ENCODE results near the gene RPAP3. TPM values are rescaled to one million over a fixed set of nuclear protein-coding genes. Genes with fewer than 3 reads are reported as not detected.
"Not testable (repeated sequence)": the region's sequence is repeated elsewhere in the genome, so short reads cannot be mapped to it uniquely, and the experiment has no call there.

Gene RPAP3
- total RNA-seq, 1 experiment from 2014 or later = 44.8 TPM

GRCh38 chr12:47686645-47687240 lies 19.1 kb downstream of the RPAP3 start:
- DNase-seq (ENCODE audit: low spot score) = peak; percentile 38

- no peak for DNase-seq (ENCODE audit: low spot score)
These were observed 26.0 kb downstream of the RPAP3 start for GRCh38 chr12:47679785-47680184.

GRCh38 chr12:47672068-47672467 lies 33.8 kb downstream of the RPAP3 start:
- DNase-seq (ENCODE audit: low spot score) = no peak

- not testable (repeated sequence) for DNase-seq (ENCODE audit: low spot score)
These were observed 37.9 kb downstream of the RPAP3 start for GRCh38 chr12:47667935-47668334.

- no peak for DNase-seq (ENCODE audit: low spot score)
These were observed 53.2 kb downstream of the RPAP3 start for GRCh38 chr12:47652521-47653234.

GRCh38 chr12:47651368-47652254 lies 54.2 kb downstream of the RPAP3 start:
- peak; percentile 70 for DNase-seq (ENCODE audit: low spot score)

- DNase-seq (ENCODE audit: low spot score) = no peak
These were observed 55.4 kb downstream of the RPAP3 start for GRCh38 chr12:47650469-47650868.

- DNase-seq (ENCODE audit: low spot score) = no peak
These were observed 56.4 kb downstream of the RPAP3 start for GRCh38 chr12:47649381-47649780.

GRCh38 chr12:47648056-47648579 lies 57.7 kb downstream of the RPAP3 start:
- DNase-seq (ENCODE audit: low spot score) = no peak

- not testable (repeated sequence) for DNase-seq (ENCODE audit: low spot score)
These were observed 63.5 kb downstream of the RPAP3 start for GRCh38 chr12:47642310-47642709.

GRCh38 chr12:47636908-47637780 lies 68.7 kb downstream of the RPAP3 start:
- DNase-seq (ENCODE audit: low spot score) = peak; percentile 59

GRCh38 chr12:47635770-47636169 lies 70.1 kb downstream of the RPAP3 start:
- not testable (repeated sequence) for DNase-seq (ENCODE audit: low spot score)

GRCh38 chr12:47634127-47634526 lies 71.7 kb downstream of the RPAP3 start:
- no peak for DNase-seq (ENCODE audit: low spot score)

GRCh38 chr12:47621960-47622359 lies 83.9 kb downstream of the RPAP3 start:
- DNase-seq (ENCODE audit: low spot score) = no peak

- no peak for DNase-seq (ENCODE audit: low spot score)
These were observed 88.4 kb downstream of the RPAP3 start for GRCh38 chr12:47617476-47617875.

GRCh38 chr12:47616440-47616839 lies 89.4 kb downstream of the RPAP3 start:
- no peak for DNase-seq (ENCODE audit: low spot score)

GRCh38 chr12:47615711-47616110 lies 90.1 kb downstream of the RPAP3 start:
- no peak for DNase-seq (ENCODE audit: low spot score)

GRCh38 chr12:47614521-47614920 lies 91.3 kb downstream of the RPAP3 start:
- no peak for DNase-seq (ENCODE audit: low spot score)

GRCh38 chr12:47612953-47613352 lies 92.9 kb downstream of the RPAP3 start:
- no peak for DNase-seq (ENCODE audit: low spot score)

- DNase-seq (ENCODE audit: low spot score) = no peak
These were observed 93.9 kb downstream of the RPAP3 start for GRCh38 chr12:47611906-47612305.
